ENCODE measurements around the gene IL25.
"Not testable (repeated sequence)": the region's sequence is repeated elsewhere in the genome, so short reads cannot be mapped to it uniquely, and the experiment has no call there.

Gene IL25

GRCh38 chr14:23372509-23372908, at the start of gene IL25:
IL25 (plus strand) TSS chr14:23372809.
- DNase-seq (ENCODE audit: low spot score): no peak

GRCh38 chr14:23323838-23324454, 48.7 kb upstream of the IL25 start:
- DNase-seq (ENCODE audit: low spot score): no peak

- DNase-seq (ENCODE audit: low spot score): no peak
These were observed 48.2 kb upstream of the IL25 start for GRCh38 chr14:23324455-23324846.

GRCh38 chr14:23324993-23325392, 47.6 kb upstream of the IL25 start:
- DNase-seq (ENCODE audit: low spot score): no peak

GRCh38 chr14:23325746-23326145, 46.9 kb upstream of the IL25 start:
- not testable (repeated sequence) for DNase-seq (ENCODE audit: low spot score)

- peak; percentile 34 for DNase-seq (ENCODE audit: low spot score)
These were observed 45.9 kb upstream of the IL25 start for GRCh38 chr14:23326491-23327332.

- peak; percentile 88 for DNase-seq (ENCODE audit: low spot score)
These were observed 44.5 kb upstream of the IL25 start for GRCh38 chr14:23327947-23328744.

- no peak for DNase-seq (ENCODE audit: low spot score)
These were observed 37.0 kb upstream of the IL25 start for GRCh38 chr14:23335623-23336022.

- no peak for DNase-seq (ENCODE audit: low spot score)
These were observed 32.9 kb upstream of the IL25 start for GRCh38 chr14:23339506-23340268.

GRCh38 chr14:23344481-23344880, 28.1 kb upstream of the IL25 start:
- no peak for DNase-seq (ENCODE audit: low spot score)

GRCh38 chr14:23345987-23346692, 26.5 kb upstream of the IL25 start:
- DNase-seq (ENCODE audit: low spot score): no peak

GRCh38 chr14:23346693-23347405, 25.8 kb upstream of the IL25 start:
- no peak for DNase-seq (ENCODE audit: low spot score)

GRCh38 chr14:23347406-23348296, 25.0 kb upstream of the IL25 start:
- DNase-seq (ENCODE audit: low spot score): no peak

- DNase-seq (ENCODE audit: low spot score): no peak
These were observed 24.3 kb upstream of the IL25 start for GRCh38 chr14:23348297-23348655.

- DNase-seq (ENCODE audit: low spot score): no peak
These were observed 23.3 kb upstream of the IL25 start for GRCh38 chr14:23349156-23349845.

- peak; percentile 35 for DNase-seq (ENCODE audit: low spot score)
These were observed 20.7 kb upstream of the IL25 start for GRCh38 chr14:23351681-23352505.

GRCh38 chr14:23352506-23353432, 19.8 kb upstream of the IL25 start, which contains the start of gene SLC22A17:
SLC22A17 (minus strand) TSS chr14:23352887.
- DNase-seq (ENCODE audit: low spot score): peak; percentile 95

All from cerebellar cortex (tissue), 1 donor.